IMR-90 (cell line): Measurements from ENCODE around the gene STX17. TPM values are rescaled to one million over a fixed set of nuclear protein-coding genes. Genes with fewer than 3 reads are reported as not detected.
A peak's percentile ranks its signal among the peaks of the same experiment; 100 is the strongest.

Source experiments
- ATAC-seq: fragments of 200-7000 bp; cut with Tn5 transposase; 2 replicates; pipeline ENCODE4 v1.9.1; 2020; ENCODE audit warnings: low read depth, mild to moderate bottlenecking, moderate library complexity
- BruUV-seq: library from RNA; stranded (reverse); fragments of 400-500 nt; replicated peaks from 2 replicates; lab custom pipeline; 2021; lab: Mats Ljungman, UMichigan
- CTCF ChIA-PET: fragments of 300-600 bp; formaldehyde crosslinking; extraction: SDS; loops from one replicate; lab custom pipeline; 2021; ENCODE audit warnings: antibody characterized with exemption; lab: Yijun Ruan, JAX
- POLR2A ChIA-PET: fragments of 300-600 bp; sonication (Branson Sonifier 250); formaldehyde crosslinking; loops from one replicate; lab custom pipeline; 2022; ENCODE audit warnings: antibody characterized with exemption; ENCODE audit not compliant: unreplicated experiment; lab: Charles Lee
- DNase-seq: peaks from one replicate; pipeline ENCODE4 v3.0.0; 2013
- H2AFZ ChIP-seq: replicated peaks from 2 replicates; pipeline ENCODE3; 2013; ENCODE audit warnings: low read length, mild to moderate bottlenecking; ENCODE audit not compliant: poor library complexity
- H2AK5ac ChIP-seq: 2 replicates; pipeline ENCODE4 v1.6.1; 2013; ENCODE audit warnings: low read depth, low read length, inconsistent platforms
- H2AK9ac ChIP-seq: replicated peaks from 2 replicates; pipeline ENCODE3; 2013; ENCODE audit warnings: mild to moderate bottlenecking, low read depth, low read length, moderate library complexity; ENCODE audit not compliant: poor library complexity
- H2BK120ac ChIP-seq: 2 replicates; pipeline ENCODE4 v1.6.1; 2013; ENCODE audit warnings: low read depth, low read length, inconsistent platforms
- H2BK15ac ChIP-seq: 3 replicates; pipeline ENCODE4 v1.6.1; 2013; ENCODE audit warnings: low read depth, low read length, inconsistent platforms
- H2BK20ac ChIP-seq: 2 replicates; pipeline ENCODE4 v1.6.1; 2013; ENCODE audit warnings: low read depth, mild to moderate bottlenecking, inconsistent platforms, low read length, moderate library complexity
- H2BK5ac ChIP-seq: 2 replicates; pipeline ENCODE4 v1.6.1; 2013; ENCODE audit warnings: mild to moderate bottlenecking, low read depth, low read length, inconsistent platforms; ENCODE audit not compliant: poor library complexity, severe bottlenecking
- H3K14ac ChIP-seq: replicated peaks from 2 replicates; pipeline ENCODE4 v1.6.1; 2013; ENCODE audit warnings: low read depth, low read length, inconsistent platforms
- H3K18ac ChIP-seq: 2 replicates; pipeline ENCODE4 v1.6.1; 2013; ENCODE audit warnings: low read depth, low read length, control low read depth
- H3K23ac ChIP-seq: 2 replicates; pipeline ENCODE4 v1.6.1; 2013; ENCODE audit warnings: low read depth, low read length, inconsistent platforms
- H3K27ac ChIP-seq: 2 replicates; pipeline ENCODE4 v1.5.1; 2013; ENCODE audit warnings: mild to moderate bottlenecking, control low read depth, low read length; ENCODE audit not compliant: insufficient read depth
- H3K27me3 ChIP-seq: 2 replicates; pipeline ENCODE4 v1.6.1; 2013; ENCODE audit warnings: low read length; ENCODE audit not compliant: control insufficient read depth, insufficient read depth
- H3K36me3 ChIP-seq: 2 replicates; pipeline ENCODE4 v1.6.1; 2013; ENCODE audit warnings: low read length, mixed read lengths; ENCODE audit not compliant: control insufficient read depth, insufficient read depth
- H3K4ac ChIP-seq: 2 replicates; pipeline ENCODE4 v1.6.1; 2013; ENCODE audit warnings: low read depth, low read length, inconsistent platforms
- H3K4me1 ChIP-seq: 2 replicates; pipeline ENCODE4 v1.6.1; 2013; ENCODE audit warnings: low read length, mixed read lengths; ENCODE audit not compliant: control insufficient read depth, insufficient read depth
- H3K4me2 ChIP-seq: 2 replicates; pipeline ENCODE4 v1.6.1; 2013; ENCODE audit warnings: low read depth, mild to moderate bottlenecking, control low read depth, low read length, moderate library complexity
- H3K4me3 ChIP-seq: 2 replicates; pipeline ENCODE4 v1.5.1; 2013; ENCODE audit warnings: low read depth, mild to moderate bottlenecking, control low read depth, low read length, moderate library complexity; ENCODE audit not compliant: insufficient read depth
- H3K56ac ChIP-seq: 2 replicates; pipeline ENCODE4 v1.6.1; 2013; ENCODE audit warnings: low read length, inconsistent platforms; ENCODE audit not compliant: insufficient read depth; ENCODE audit errors: extremely low read depth
- H3K79me1 ChIP-seq, 2 experiments: 2 replicates each; pipeline ENCODE4 v1.6.1; 2013; ENCODE audit warnings: low read length in 2 of 2, inconsistent platforms in 1 of 2, low read depth in 1 of 2
- H3K9ac ChIP-seq: 2 replicates; pipeline ENCODE4 v1.6.1; 2013; ENCODE audit warnings: low read depth, low read length, control low read depth
- H3K9me1 ChIP-seq: 2 replicates; pipeline ENCODE4 v1.6.1; 2013; ENCODE audit warnings: low read length, inconsistent platforms; ENCODE audit not compliant: insufficient read depth
- H3K9me3 ChIP-seq: 2 replicates; pipeline ENCODE4 v1.6.1; 2013; ENCODE audit warnings: low read length; ENCODE audit not compliant: control insufficient read depth, insufficient read depth
- H4K20me1 ChIP-seq: 2 replicates; pipeline ENCODE4 v1.6.1; 2013; ENCODE audit warnings: low read length, inconsistent platforms; ENCODE audit not compliant: insufficient read depth
- H4K5ac ChIP-seq: 2 replicates; pipeline ENCODE4 v1.6.1; 2013; ENCODE audit warnings: mild to moderate bottlenecking, low read depth, low read length, control low read depth
- H4K8ac ChIP-seq, 2 experiments: 2 replicates each; pipeline ENCODE4 v1.6.1; 2013; ENCODE audit warnings: low read depth in 2 of 2, low read length in 2 of 2, control low read depth in 1 of 2, inconsistent platforms in 1 of 2
- H4K91ac ChIP-seq: 2 replicates; pipeline ENCODE4 v1.6.1; 2013; ENCODE audit warnings: low read depth, low read length, inconsistent platforms; ENCODE audit not compliant: insufficient read depth
- CTCF ChIP-seq: conservative IDR thresholded peaks from 2 replicates; pipeline ENCODE4 v1.5.1; 2012; ENCODE audit warnings: mild to moderate bottlenecking, low read depth, low read length, improper control_type of control experiment
- POLR2A ChIP-seq: IDR thresholded peaks from 2 replicates; pipeline ENCODE4 v1.6.1; 2012; ENCODE audit warnings: mild to moderate bottlenecking, low read depth, low read length
- WGBS, 2 experiments: methylation state at CpG; one replicate each; pipeline versions ENCODE4 v1.1.5 to v1.1.7; 2013; ENCODE audit warnings: missing lambda C conversion rate in 2 of 2; ENCODE audit not compliant: insufficient read length in 1 of 2; ENCODE audit errors: extremely low coverage in 2 of 2; 5-methylcytosine and 5-hydroxymethylcytosine counted together
- dilution Hi-C: fragments of 300-500 bp; cut with HindIII; formaldehyde crosslinking; loops from one replicate; pipeline ENCODE4 v1.14.3; 2018; ENCODE audit warnings: low sequenced_read_pairs; ENCODE audit not compliant: unreplicated experiment
- in situ Hi-C: fragments of 300-500 bp; cut with MboI; formaldehyde crosslinking; loops from 3 replicates; pipeline ENCODE4 v1.14.3; 2019; ENCODE audit warnings: low sequenced_read_pairs, inconsistent platforms, mixed read lengths
- intact Hi-C: fragments of 100-400 bp; cut with micrococcal nuclease; formaldehyde crosslinking; loops from 2 replicates; pipeline ENCODE4 v1.10.0; 2022
- polyA plus RNA-seq, 3 experiments: library from polyadenylated mRNA; depleted of rRNA; stranded (reverse); fragments of >200 nt; gene quantifications; 2 replicates each; pipeline ENCODE4 v1.2.3, GENCODE V29; 2012; ENCODE audit warnings: low replicate concordance in 1 of 3
- total RNA-seq: library from RNA; depleted of rRNA; stranded (reverse); fragments of >200 nt; gene quantifications from 2 replicates; pipeline ENCODE4 v1.2.3, GENCODE V29; 2012

Gene STX17
- total and polyA plus RNA-seq, 2 of the 4 experiments (the other 2 are of a cell fraction): 6.2 to 11.7 TPM

GRCh38 chr9:99867536-99867935 is 38.9 kb upstream of the STX17 start:
- Histone ChIP-seq H3K9me3 (no peaks in the 10 kb centered on the region), H3K18ac (no peak overlapping the region), H3K27ac (no peak overlapping the region), H3K79me1 (no peaks in the 10 kb centered on the region), H2BK15ac (no peak overlapping the region), H4K91ac (no peak overlapping the region), H2BK120ac (no peak overlapping the region), H2BK5ac (no peak overlapping the region), H2AFZ (no peak overlapping the region), H3K9me1 (peaks cover 5% of the 10 kb centered on the region; the same call in 1 of the 2 replicates), H2BK20ac (no peak overlapping the region), H3K4me2 (no peak overlapping the region), H2AK5ac (no peak overlapping the region), H4K20me1 (no peaks in the 10 kb centered on the region), H2AK9ac (no peak overlapping the region), H3K56ac (no peak overlapping the region), H3K36me3 (peaks cover 6% of the 10 kb centered on the region; the same call in 1 of the 2 replicates), H3K9ac (no peak overlapping the region), H3K4me1 (peaks cover 5% of the 10 kb centered on the region; the same call in 1 of the 2 replicates), H3K14ac (no peak overlapping the region; the same call in 1 of the 2 replicates), H4K5ac (no peak overlapping the region), H3K4ac (no peak overlapping the region), H3K27me3 (no peaks in the 10 kb centered on the region), H3K4me3 (no peak overlapping the region), H4K8ac (no peak overlapping the region), H3K23ac (no peak overlapping the region)
- TF ChIP-seq POLR2A: peak; percentile 11; the same call in 1 of the 2 replicates
- TF ChIP-seq CTCF: no peak
- DNase-seq: no peak
- intact Hi-C loops: no loop called here
- POLR2A ChIA-PET: no interaction called here
- CTCF ChIA-PET: no interaction called here
- no CpG with 5 or more reads among the region's 3 CpGs for WGBS, 2 experiments
- peak; percentile 46; the same call in 1 of the 2 replicates for ATAC-seq
- dilution Hi-C loops: no loop called here
- no TSS peak for BruUV-seq
- in situ Hi-C loops: no loop called here
